ENCODE data around the gene RBMS1.

Gene RBMS1

GRCh38 chr2:160254189-160254762 lies 239.3 kb downstream of the RBMS1 start:
- Histone ChIP-seq H2AFZ (ENCODE audit: low read depth) (no peak overlapping the region), H4K20me1 (ENCODE audit: insufficient read depth) (no peaks in the 10 kb centered on the region), H3K79me2 (ENCODE audit: insufficient read depth, low read depth) (no peaks in the 10 kb centered on the region), H3K4me1 (ENCODE audit: low read depth, poor library complexity, severe bottlenecking) (no peaks in the 10 kb centered on the region), H3K36me3 (ENCODE audit: insufficient read depth) (no peaks in the 10 kb centered on the region), H3K9ac (no peak overlapping the region), H3K4me2 (no peak overlapping the region), H3K27me3 (ENCODE audit: insufficient read depth, low read depth) (no peaks in the 10 kb centered on the region), H3K27ac (no peak overlapping the region), H3K4me3 (IDR thresholded peaks at IDR 0.05; ENCODE audit: insufficient read depth, low read depth, low read length) (no peak overlapping the region)
- TF ChIP-seq CTCF (conservative IDR thresholded peaks at IDR 0.05; ENCODE audit: low read depth, low read length) = no peak

GRCh38 chr2:160253440-160254188 lies 240.0 kb downstream of the RBMS1 start:
- no peaks in the 10 kb centered on the region for H3K79me2 ChIP-seq (ENCODE audit: insufficient read depth, low read depth)
- no peak overlapping the region for H3K4me3 ChIP-seq (IDR thresholded peaks at IDR 0.05; ENCODE audit: insufficient read depth, low read depth, low read length)
- H3K36me3 ChIP-seq (ENCODE audit: insufficient read depth) = no peaks in the 10 kb centered on the region
- H3K27me3 ChIP-seq (ENCODE audit: insufficient read depth, low read depth) = no peaks in the 10 kb centered on the region
- no peak overlapping the region for H3K27ac ChIP-seq
- no peaks in the 10 kb centered on the region for H4K20me1 ChIP-seq (ENCODE audit: insufficient read depth)
- no peaks in the 10 kb centered on the region for H3K4me1 ChIP-seq (ENCODE audit: low read depth, poor library complexity, severe bottlenecking)
- TF ChIP-seq CTCF (conservative IDR thresholded peaks at IDR 0.05; ENCODE audit: low read depth, low read length) = no peak
- H3K9ac ChIP-seq = no peak overlapping the region
- no peak overlapping the region for H2AFZ ChIP-seq (ENCODE audit: low read depth)
- no peak overlapping the region for H3K4me2 ChIP-seq

GRCh38 chr2:160252900-160253299 lies 240.7 kb downstream of the RBMS1 start:
- no peak overlapping the region for H3K4me2 ChIP-seq
- no peak overlapping the region for H3K27ac ChIP-seq
- no peaks in the 10 kb centered on the region for H3K4me1 ChIP-seq (ENCODE audit: low read depth, poor library complexity, severe bottlenecking)
- H4K20me1 ChIP-seq (ENCODE audit: insufficient read depth) = no peaks in the 10 kb centered on the region
- no peak overlapping the region for H3K4me3 ChIP-seq (IDR thresholded peaks at IDR 0.05; ENCODE audit: insufficient read depth, low read depth, low read length)
- TF ChIP-seq CTCF (conservative IDR thresholded peaks at IDR 0.05; ENCODE audit: low read depth, low read length) = no peak
- no peaks in the 10 kb centered on the region for H3K36me3 ChIP-seq (ENCODE audit: insufficient read depth)
- no peaks in the 10 kb centered on the region for H3K27me3 ChIP-seq (ENCODE audit: insufficient read depth, low read depth)
- H2AFZ ChIP-seq (ENCODE audit: low read depth) = no peak overlapping the region
- no peak overlapping the region for H3K9ac ChIP-seq
- no peaks in the 10 kb centered on the region for H3K79me2 ChIP-seq (ENCODE audit: insufficient read depth, low read depth)

- Histone ChIP-seq H3K36me3 (ENCODE audit: insufficient read depth) (no peaks in the 10 kb centered on the region), H3K4me1 (ENCODE audit: low read depth, poor library complexity, severe bottlenecking) (no peaks in the 10 kb centered on the region), H3K27me3 (ENCODE audit: insufficient read depth, low read depth) (no peaks in the 10 kb centered on the region), H4K20me1 (ENCODE audit: insufficient read depth) (no peaks in the 10 kb centered on the region), H3K27ac (no peak overlapping the region), H2AFZ (ENCODE audit: low read depth) (no peak overlapping the region), H3K4me3 (IDR thresholded peaks at IDR 0.05; ENCODE audit: insufficient read depth, low read depth, low read length) (no peak overlapping the region), H3K4me2 (no peak overlapping the region), H3K9ac (no peak overlapping the region), H3K79me2 (ENCODE audit: insufficient read depth, low read depth) (no peaks in the 10 kb centered on the region)
- TF ChIP-seq CTCF (conservative IDR thresholded peaks at IDR 0.05; ENCODE audit: low read depth, low read length) = peak; percentile 83
Measured at GRCh38 chr2:160252278-160252887, 241.2 kb downstream of the RBMS1 start.
